Cardiac septum (tissue), 1 donor: ENCODE data around the gene NFE2L1. TPM values are rescaled to one million over a fixed set of nuclear protein-coding genes. Genes with fewer than 3 reads are reported as not detected.

Source experiments
- DNase-seq: peaks from one replicate; pipeline ENCODE4 v3.0.0-alpha.2; 2020; ENCODE audit warnings: low spot score
- intact Hi-C: fragments of 100-400 bp; cut with DNase I; formaldehyde crosslinking; loops from one replicate; pipeline ENCODE4 v1.14.0; 2022
- total RNA-seq: library from RNA; stranded (reverse); fragmentation: NEBNext Ultra II Directional; extraction: Animal tissue kit (Norgen Biotek cat#: 25700); gene quantifications from one replicate; pipeline ENCODE4 v1.2.1, GENCODE V29; 2021
- donor health status: DM: no; HTN: no; CAD: no.

NFE2L1 gene
- total RNA-seq, 1 donor from 2014 or later: 604 TPM

DNA sequence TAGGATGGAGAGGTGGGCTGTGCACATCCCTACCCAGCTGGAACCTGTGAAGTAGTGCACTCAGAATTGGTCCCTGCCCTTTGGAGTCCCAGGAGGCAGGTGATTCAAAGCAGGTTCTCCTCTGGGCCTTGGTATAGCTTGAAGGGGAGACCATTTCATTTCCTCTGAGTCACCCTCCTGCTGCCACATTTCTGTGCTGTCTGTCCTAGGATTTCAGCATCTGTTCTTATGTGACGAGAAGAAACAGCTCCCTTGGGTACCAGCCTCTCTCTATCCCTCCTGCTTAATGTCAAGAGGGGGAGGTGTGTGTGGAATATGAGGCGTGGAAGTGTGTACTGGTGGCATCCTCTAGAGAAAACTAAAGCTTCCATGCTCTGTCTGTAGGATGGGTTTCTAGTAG, 5.0 kb upstream of the NFE2L1 start:
- DNase-seq: no peak
- intact Hi-C loops: loop anchor here (10.0 kb wide), 1 partner anchor 502 kb away; the partner anchor contains the start of gene HOXB2

DNA sequence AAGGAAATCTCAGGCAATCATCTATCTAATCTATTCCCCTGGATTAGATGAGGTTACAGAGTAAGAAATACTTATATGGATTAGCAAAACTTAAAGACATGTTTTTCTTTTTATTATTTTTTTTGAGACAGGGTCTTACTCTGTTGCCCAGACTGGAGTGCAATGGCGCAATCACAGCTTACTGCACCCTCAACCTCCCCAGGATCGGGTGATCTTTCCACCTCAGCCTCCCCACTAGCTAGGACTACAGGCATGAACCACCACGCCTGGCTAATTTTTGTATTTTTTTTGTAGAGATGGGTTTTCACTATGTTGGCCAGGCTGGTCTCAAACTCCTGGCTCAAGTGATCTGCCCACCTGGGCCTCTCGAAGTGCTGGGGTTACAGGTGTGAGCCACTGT, 3.3 kb upstream of the NFE2L1 start:
- intact Hi-C loops: loop anchor here (10.0 kb wide), 1 partner anchor 500 kb away; the partner anchor contains the start of gene HOXB2
- peak; percentile 49 for DNase-seq

DNA sequence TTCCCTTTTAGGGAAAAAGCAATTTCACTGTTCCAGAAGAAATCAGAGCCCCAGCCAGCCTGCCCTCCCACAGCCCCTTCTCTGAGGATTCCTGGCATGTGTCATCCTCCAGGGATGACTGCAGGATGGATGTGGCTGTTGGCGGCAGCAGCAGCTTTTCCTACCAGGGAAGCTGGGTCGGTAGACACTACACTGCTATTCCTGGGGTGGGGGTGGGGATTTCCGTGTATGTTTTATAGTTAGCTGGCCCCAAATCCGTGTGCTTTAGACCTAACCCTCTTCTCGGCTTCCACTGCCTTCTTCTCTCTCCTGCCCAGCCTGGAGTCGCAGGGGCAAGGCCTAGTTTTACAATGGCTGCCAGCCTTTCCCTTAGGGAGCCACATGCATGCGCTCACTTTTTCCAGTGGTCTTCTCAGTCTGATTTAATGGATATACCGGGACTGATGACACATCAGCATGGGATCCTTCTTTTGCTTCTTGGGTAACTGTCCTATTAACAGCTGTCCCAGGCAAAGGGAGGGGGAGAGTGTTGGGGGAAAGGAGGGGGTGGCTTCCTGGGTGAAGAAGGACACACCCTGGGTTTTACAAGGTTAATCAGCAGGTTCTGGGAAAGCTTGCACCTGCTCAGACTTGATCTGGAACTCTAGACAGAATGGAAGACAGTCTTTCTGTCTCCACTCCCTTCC, 2.7 kb upstream of the NFE2L1 start:
- peak; percentile 43 for DNase-seq
- intact Hi-C loops: loop anchor here (10.0 kb wide), 1 partner anchor 499 kb away; the partner anchor contains the start of gene HOXB2

DNA sequence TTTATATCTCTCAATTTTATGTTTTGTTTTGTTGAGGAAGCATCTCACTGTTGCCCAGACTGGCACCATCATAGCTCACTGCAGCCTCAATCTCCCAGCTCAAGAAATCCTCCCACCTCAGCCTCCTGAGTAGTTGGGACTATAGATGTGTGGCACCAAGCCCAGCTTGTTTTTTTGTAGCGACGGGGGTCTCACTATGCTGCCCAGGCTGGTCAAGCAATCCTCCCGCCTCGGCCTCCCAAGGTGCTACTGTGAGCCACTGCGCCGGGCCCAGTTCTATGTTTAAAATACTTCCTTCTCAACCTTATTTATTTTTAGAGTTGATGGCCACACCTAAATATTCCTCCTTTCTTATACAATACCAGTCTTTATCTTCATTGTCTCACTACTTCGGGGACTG, 1.9 kb upstream of the NFE2L1 start:
- no peak for DNase-seq
- intact Hi-C loops: loop anchor here (10.0 kb wide), 1 partner anchor 499 kb away; the partner anchor contains the start of gene HOXB2

DNA sequence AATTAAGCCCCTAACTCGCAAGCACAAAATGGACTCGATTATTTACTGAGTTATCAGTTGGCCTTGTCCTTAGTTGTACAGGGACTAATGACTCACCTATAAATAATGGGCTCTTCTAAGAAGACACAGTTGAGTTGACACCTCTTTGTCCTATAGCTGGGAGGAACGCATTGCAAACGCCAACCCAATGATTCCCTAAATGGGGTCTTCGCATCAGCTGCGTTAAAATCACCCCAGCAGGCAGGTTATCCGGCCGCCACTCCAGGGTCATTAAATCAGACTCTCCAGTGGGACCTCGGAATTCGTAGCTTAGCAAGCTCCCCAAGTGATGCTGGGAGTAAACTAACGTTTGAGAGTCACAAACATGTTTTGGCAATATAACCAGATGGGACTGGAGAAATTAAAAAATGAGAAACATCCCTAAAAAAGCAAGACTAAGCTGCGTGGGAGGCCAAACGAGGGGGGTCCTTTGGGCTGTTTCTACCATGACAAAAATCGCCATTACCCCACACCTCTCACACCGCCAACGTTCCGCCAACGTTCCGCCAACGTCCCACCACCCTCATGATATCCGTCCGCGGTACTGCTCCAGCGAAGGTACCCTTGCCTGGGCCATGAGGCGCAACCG, 932 bp upstream of the NFE2L1 start:
- no peak for DNase-seq
- intact Hi-C loops: loop anchor here (10.0 kb wide), 1 partner anchor 498 kb away; the partner anchor contains the start of gene HOXB2

DNA sequence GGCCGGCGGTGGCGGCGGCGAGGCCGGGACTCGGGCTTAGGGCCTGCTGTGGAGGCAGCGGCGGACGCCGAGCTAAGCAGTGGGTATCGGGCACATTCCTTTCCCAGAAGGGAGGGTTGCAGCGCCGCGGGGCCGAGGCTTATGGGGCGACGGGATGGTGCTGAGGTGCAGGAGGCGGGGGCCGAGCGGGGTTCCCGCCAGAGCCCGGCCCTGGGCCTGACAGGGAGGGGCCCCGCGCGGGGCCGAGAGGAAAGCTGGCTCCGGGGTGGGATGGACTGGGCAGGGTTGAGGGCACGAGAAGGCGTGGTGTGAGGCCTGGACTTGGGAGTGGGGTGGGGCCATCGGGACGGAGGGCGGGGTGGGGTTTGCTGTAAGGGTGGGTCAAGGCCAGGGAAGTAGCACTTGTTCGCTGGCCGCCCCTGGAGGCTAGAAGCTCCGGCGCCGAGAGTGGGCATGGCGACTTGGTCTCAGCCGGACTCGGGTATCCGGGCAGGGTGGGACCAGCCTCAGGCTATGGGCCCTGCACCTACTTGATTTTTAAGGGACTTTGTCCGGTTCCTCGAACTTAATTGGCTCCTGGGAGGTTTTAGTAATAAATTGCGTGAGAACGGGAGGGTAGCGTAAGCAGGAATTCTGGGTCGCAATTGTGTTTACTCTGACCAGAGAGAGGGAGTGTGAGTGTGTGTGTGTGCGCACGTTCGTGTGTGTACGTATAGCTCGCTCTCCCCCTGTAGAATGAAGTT, 396 bp downstream of the NFE2L1 start:
- intact Hi-C loops: loop anchor here (10.0 kb wide), 1 partner anchor 496 kb away; the partner anchor contains the start of gene HOXB2
- peak; percentile 95 for DNase-seq

DNA sequence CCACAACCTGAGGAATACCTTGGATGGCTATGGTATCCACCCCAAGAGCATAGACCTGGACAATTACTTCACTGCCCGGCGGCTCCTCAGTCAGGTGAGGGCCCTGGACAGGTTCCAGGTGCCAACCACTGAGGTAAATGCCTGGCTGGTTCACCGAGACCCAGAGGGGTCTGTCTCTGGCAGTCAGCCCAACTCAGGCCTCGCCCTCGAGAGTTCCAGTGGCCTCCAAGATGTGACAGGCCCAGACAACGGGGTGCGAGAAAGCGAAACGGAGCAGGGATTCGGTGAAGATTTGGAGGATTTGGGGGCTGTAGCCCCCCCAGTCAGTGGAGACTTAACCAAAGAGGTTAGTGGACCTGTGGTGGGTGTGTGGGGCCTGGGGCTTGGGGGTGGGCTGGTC, 3.1 kb downstream of the NFE2L1 start:
- intact Hi-C loops: loop anchor here (2.0 kb wide), 1 partner anchor 26 kb away; no protein-coding TSS in a partner anchor
- DNase-seq: no peak

DNA sequence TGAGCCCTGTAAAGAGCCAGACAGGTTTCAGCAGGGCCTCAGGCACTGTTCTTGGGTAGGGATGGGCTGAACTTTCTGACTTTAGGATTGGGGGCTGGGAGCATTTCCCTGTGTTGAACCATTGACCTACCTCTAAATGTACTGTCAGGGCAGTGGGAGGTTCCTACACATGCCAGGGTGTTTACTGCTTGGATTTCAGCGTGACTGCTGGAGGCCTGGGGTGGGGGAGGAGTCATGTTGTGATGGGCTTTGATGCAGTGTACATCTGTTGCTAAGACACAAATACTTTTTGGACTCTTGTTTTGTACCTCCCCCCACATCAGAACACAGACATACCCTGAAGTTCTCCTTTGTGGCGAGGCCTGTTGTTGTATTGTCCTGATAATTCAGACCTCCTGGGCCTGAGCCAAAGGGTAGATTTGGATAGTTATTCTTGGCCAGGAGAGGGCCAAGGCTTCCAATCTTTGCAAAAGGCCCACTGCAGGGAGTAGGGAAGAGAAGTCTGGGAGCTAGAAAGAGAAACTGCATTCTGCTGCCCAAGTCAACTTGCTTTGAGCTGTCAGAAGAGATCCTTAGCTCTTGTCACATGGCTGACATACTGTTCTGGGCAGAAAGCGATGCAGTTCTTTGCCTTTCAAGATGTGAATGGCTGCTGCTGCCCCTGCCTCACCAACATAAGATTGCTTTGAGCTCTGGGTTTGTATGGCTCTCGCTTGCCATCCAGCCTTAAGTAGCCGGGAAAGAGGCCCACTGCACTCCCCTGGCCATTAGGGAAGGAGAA, 3.7 kb downstream of the NFE2L1 start:
- DNase-seq: peak; percentile 82
- intact Hi-C loops: loop anchor here (2.0 kb wide), 1 partner anchor 27 kb away; no protein-coding TSS in a partner anchor

DNA sequence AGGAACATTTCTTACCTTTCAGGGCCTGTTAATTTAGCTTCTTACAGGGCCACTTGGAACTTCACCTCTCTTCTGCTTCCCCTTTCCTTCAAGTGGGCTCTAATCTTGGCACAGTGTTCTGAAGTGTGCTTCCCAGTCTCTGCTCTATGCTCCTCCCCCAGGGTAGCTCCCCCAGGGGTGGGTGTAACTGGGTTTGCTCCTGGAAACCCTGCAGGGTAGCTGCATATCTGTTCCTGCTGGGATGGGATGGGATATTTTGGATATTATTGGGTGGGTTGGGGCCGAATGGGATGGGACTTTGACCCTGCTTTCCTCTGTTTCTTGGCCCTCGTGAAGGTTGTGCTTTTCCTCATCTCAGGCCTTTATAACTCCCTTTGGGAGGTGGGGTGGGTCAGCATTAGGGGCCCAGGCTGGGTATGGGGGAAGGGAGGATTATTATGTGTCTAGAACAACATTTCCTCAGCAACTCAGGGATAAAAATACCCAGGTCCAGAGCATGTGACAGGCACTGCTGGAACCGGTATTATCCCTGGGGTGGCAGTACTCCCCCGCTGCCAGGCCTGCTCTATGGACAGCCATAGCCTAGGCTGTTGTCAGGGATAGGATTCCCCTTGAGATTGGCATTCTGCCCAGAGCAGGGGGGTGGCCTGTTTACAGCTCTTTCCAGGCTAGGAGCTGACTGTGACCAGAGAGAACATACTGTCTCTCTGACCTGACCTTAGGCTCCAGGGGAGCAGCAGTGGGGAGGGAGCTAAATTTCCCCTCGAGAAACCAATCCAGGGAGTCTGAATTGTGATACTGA, 5.0 kb downstream of the NFE2L1 start:
- peak; percentile 93 for DNase-seq
- intact Hi-C loops: no loop called here

DNA sequence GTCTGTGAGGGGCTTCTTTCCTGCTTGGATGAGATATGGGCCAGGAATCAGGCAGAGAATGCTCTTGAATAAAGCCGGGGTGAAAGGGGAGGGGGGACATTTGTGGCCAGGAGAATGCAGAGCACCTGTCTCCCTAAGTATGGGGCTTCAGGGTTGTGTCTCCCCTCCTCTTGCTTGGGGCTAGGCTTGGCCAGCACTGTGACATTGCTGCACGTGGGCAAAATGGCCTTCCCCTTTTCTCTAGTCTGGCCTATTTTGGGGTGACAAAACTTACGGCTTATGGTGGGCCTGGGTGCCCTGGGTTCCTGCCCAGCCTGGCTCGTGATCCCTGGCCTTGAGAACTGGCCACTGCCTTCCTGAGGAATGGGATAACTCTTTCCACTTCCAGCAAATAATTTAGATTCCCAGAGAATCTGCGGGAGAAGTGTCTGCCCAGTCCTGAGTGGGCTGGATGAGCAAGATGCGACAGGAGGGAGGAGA, 5.6 kb downstream of the NFE2L1 start:
- intact Hi-C loops: no loop called here
- no peak for DNase-seq

DNA sequence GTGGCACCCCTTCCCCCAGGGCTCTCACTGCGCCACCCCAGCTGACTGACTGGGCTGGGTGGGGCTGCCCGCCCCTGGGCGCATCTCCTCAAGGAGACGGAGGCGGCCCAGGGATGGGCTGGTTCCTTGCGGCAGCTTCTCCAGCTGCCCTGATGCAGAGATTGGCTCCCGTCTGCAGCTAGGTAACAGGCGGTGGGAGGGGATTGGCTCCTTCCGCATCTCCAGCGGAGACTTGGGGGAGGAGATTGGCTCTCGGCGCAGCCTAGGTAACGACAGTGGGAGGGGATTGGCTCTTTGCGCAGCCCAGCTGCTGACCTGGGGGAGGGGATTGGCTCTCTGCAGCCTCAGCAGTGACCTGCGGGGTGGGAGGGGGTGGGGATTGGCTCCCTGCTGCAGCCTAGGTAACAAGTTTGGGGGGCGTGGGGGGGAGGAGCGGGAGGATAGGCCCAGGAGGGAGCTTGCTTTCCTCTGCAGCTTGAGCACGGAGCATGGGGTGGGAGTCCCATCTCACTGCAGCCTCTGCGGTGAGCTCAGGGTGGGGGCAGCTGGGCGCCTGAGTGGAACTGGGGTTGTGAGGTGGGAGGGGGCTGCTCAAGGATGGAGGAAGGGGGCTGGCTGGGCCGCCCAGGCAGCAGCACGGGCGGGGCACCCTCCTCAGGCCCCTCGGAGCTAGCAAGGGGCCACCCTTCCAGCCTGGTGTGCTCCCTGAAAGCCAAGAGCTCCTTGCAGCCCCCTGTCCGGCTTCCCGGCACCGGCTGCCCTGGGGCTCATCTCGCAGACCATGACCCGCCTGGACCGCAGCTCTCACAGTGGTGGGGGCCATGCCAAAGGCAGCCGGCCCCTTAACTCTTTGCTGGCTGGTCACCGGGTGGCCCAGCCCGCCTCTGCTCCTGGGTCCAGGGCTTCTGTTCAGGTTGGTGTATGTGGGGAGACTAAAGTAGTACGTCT, 6.4 kb downstream of the NFE2L1 start:
- intact Hi-C loops: no loop called here
- DNase-seq: no peak

DNA sequence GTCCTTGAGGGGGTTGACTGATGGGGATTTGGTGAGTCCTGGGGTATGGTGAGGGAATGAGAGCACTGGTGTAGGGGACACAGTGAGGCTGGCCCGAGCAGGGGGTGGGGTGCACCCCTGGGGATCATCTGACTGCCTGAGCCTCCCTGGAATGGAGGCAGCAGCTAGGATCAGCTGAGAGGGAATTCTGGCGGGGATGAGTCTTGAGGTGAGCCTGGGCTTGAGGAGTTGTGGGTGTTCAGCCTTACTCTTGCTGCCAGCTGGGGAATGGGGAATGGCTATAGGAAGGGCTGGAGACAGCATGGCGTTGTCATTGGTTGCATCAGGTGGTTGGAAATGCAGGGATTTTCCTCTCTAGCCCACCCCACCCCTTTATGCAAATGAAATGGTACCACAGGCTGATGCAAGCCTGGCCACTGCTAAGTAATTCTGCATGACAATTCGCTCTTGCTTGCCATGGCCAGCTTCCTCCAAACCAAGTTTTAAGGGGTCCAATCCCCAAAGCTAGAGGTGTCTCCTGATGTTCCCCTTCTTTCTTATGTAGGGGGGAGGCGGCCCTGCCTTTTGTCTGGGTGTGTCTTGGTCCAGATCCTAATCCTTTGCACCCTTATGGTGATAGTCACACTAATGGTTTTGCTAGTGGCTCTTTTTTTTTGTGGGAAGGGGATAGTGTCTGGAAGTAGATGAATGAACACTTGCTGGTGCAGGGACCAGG, 7.5 kb downstream of the NFE2L1 start:
- intact Hi-C loops: no loop called here
- DNase-seq: no peak

DNA sequence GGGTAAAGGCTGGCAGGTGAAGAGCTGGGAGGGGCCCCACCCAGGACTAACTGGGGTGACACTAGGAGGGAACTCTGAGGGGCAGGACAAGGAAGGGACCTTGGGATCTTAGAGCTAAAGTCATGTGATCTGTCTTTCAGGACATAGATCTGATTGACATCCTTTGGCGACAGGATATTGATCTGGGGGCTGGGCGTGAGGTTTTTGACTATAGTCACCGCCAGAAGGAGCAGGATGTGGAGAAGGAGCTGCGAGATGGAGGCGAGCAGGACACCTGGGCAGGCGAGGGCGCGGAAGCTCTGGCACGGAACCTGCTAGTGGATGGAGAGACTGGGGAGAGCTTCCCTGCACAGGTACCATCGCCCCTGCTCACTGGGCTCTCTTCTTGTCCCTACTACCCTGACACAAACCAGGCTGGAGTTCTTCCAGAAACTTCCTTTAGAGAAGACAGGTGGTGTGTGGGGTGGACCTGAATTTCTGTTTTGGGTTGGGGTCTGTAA, 8.1 kb downstream of the NFE2L1 start:
- no peak for DNase-seq

DNA sequence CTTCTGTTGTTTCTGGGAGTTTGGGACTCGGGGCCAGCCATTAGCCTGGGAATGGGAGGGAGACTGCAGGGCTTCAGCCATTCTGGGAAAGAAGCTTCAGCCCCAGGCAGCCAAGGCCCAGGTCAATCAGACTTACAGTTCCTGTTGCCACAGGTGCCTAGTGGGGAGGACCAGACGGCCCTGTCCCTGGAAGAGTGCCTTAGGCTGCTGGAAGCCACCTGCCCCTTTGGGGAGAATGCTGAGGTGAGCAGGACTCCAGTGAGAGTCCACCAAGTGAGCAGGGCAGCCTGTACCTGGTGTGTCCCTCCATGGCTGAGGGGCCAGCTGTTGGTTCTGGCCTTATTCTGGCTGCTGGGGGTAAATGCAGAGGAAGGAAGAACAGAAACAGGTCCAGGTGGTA, 8.7 kb downstream of the NFE2L1 start:
- DNase-seq: no peak
- intact Hi-C loops: no loop called here

More for the DNA sequence above, 8.1 kb downstream of the NFE2L1 start:
- intact Hi-C loops: no loop called here

DNA sequence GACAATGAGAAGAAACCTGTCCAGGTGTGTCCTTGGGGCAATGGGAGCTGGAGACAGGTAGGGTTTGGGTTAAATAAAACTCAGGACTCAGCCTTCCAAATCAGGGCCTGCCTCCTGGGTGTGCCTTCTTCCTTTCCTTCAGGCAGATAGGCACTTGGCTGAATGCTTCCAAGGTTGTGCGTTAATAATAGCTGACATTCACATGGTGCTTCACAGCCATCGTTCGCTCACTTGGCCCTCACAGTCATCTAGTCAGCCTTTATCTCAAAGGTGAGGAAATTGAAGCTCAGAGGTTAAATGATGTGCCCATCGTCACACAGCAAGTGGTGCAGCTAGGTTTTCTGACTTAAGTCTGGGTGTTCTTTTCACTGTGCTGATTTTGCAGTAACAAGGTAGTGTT, 9.5 kb downstream of the NFE2L1 start:
- intact Hi-C loops: no loop called here
- no peak for DNase-seq

DNA sequence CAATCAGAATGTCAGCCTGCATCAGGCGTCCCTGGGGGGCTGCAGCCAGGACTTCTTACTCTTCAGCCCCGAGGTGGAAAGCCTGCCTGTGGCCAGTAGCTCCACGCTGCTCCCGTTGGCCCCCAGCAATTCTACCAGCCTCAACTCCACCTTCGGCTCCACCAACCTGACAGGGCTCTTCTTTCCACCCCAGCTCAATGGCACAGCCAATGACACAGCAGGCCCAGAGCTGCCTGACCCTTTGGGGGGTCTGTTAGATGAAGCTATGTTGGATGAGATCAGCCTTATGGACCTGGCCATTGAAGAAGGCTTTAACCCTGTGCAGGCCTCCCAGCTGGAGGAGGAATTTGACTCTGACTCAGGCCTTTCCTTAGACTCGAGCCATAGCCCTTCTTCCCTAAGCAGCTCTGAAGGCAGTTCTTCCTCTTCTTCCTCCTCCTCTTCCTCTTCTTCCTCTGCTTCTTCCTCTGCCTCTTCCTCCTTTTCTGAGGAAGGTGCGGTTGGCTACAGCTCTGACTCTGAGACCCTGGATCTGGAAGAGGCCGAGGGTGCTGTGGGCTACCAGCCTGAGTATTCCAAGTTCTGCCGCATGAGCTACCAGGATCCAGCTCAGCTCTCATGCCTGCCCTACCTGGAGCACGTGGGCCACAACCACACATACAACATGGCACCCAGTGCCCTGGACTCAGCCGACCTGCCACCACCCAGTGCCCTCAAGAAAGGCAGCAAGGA, 10.4 kb downstream of the NFE2L1 start:
- no peak for DNase-seq
- intact Hi-C loops: no loop called here
